ENCODE measurements around the gene DRC7. TPM values are rescaled to one million over a fixed set of nuclear protein-coding genes. Genes with fewer than 3 reads are reported as not detected.

Gene DRC7
- total RNA-seq, 1 experiment from 2014 or later, result not detected

DNA sequence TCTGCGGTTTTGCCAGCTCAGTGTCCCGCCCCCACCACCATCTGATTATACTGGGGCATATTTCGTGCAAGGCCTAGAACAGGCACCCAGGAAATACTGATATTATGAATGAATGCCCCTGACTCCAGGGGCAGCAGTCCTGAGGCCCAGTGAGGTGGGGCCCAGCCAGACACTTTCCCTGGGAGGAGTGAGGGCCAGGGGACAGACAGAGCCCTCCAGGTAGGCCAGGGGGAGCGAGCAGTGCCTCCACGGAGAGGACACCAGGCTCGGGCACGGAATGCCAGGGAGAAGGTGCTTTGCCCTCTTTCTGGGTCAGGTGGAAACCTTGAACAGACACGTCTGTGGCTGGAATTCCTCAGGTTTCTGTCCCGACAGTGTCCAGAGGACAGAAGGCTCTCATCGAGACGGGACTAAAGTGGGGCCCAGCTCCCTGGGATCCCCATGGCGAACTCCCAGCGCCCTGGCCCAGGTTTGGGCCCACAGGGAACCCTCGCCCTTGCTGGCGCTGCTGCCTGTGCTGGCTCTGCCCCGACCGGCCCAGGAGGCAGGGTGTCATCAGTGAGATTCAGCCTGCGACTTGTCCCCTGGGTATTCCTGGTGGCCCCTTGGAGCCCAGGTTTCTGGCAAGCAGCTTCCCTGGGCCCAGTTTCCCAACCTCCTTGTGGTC, 45.3 kb downstream of the DRC7 start:
- ATAC-seq (no peak), DNase-seq (ENCODE audit: low read depth, low spot score) (no peak)
- ChIA-PET POLR2A (no interaction called here), CTCF (interaction anchor here (1.5 kb wide), 1 partner anchor 149 kb away, joined by 3 read pairs; no protein-coding TSS in a partner anchor)
- BruUV-seq (replicated peaks), result no TSS peak
- no peaks in the 10 kb centered on the region; the same call in 1 of the 2 replicates for H3K36me3 ChIP-seq (ENCODE audit: control insufficient read depth, insufficient read depth, low read length)
- no peaks in the 10 kb centered on the region for H3K9me3 ChIP-seq (ENCODE audit: control insufficient read depth, insufficient read depth, low read depth, low read length)
- in situ Hi-C loops (cut with HindIII; ENCODE audit: low pct_unique_long_range_greater_than_20kb, low sequenced_read_pairs) (no loop called here), intact Hi-C loops (cut with micrococcal nuclease; ENCODE audit: unreplicated experiment) (loop anchor here (5.0 kb wide), 1 partner anchor 148 kb away; no protein-coding TSS in a partner anchor)
- TF ChIP-seq, protein P1, sequence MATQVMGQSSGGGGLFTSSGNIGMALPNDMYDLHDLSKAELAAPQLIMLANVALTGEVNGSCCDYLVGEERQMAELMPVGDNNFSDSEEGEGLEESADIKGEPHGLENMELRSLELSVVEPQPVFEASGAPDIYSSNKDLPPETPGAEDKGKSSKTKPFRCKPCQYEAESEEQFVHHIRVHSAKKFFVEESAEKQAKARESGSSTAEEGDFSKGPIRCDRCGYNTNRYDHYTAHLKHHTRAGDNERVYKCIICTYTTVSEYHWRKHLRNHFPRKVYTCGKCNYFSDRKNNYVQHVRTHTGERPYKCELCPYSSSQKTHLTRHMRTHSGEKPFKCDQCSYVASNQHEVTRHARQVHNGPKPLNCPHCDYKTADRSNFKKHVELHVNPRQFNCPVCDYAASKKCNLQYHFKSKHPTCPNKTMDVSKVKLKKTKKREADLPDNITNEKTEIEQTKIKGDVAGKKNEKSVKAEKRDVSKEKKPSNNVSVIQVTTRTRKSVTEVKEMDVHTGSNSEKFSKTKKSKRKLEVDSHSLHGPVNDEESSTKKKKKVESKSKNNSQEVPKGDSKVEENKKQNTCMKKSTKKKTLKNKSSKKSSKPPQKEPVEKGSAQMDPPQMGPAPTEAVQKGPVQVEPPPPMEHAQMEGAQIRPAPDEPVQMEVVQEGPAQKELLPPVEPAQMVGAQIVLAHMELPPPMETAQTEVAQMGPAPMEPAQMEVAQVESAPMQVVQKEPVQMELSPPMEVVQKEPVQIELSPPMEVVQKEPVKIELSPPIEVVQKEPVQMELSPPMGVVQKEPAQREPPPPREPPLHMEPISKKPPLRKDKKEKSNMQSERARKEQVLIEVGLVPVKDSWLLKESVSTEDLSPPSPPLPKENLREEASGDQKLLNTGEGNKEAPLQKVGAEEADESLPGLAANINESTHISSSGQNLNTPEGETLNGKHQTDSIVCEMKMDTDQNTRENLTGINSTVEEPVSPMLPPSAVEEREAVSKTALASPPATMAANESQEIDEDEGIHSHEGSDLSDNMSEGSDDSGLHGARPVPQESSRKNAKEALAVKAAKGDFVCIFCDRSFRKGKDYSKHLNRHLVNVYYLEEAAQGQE (IDR thresholded peaks at IDR 0.05; ENCODE audit: insufficient read depth in 1 of 2, low read depth in 2 of 2, low read length in 1 of 2), result no peak
- no peak for TF ChIP-seq SIN3A (IDR thresholded peaks at IDR 0.05; ENCODE audit: borderline replicate concordance, insufficient read depth, low read depth, low read length)
- TF ChIP-seq CTCF (IDR thresholded peaks at IDR 0.05), result no peak
- no peak for TF ChIP-seq POLR2AphosphoS5 (IDR thresholded peaks at IDR 0.05; ENCODE audit: low read depth, low read length)
- TF ChIP-seq TCF7L2 (IDR thresholded peaks at IDR 0.05; ENCODE audit: low read depth, low read length), result no peak
- H3K27ac ChIP-seq (ENCODE audit: low read length), result no peak overlapping the region
- no peaks in the 10 kb centered on the region for H3K27me3 ChIP-seq (ENCODE audit: control insufficient read depth, insufficient read depth, low read length)
- peaks cover 4% of the 10 kb centered on the region for H3K4me1 ChIP-seq (ENCODE audit: control insufficient read depth, insufficient read depth, low read length)
- no peak overlapping the region for H3K4me3 ChIP-seq (ENCODE audit: low read depth in 2 of 2, low read length in 2 of 2)

DNA sequence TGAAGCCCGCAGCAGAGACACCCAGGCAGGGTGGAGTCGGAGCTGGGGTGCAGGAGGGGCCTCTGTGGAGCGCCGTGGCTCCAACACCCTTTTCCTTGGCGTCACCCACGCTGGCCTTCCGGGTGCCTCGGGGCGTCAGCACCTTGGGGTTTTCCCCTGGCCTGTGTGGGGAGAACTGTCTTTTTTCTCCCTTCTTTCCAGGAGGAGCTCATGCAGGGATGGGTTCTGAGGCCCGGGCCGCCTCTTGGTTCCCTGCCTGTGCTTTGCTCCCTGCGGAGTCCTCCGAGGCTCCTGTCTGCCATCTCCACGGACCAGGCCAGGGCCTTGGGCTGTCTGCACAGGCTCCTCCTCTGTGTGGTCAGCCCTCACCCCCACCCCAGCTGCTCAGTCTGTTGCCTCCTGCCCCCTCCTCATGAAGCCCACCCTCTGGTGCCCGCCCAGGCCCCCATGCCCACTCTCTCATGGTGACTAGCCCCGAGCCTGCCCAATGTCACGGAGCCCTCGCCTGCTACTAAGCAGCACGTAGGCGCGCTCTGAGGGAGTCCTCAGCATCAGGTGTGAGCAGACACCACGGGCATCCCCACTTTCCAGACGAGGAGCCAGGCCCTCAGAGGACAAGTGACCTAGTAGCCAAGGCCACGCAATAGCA, 45.9 kb downstream of the DRC7 start:
- Histone ChIP-seq H3K4me3 (ENCODE audit: low read depth in 2 of 2, low read length in 2 of 2) (no peak overlapping the region), H3K27me3 (ENCODE audit: control insufficient read depth, insufficient read depth, low read length) (no peaks in the 10 kb centered on the region), H3K36me3 (ENCODE audit: control insufficient read depth, insufficient read depth, low read length) (no peaks in the 10 kb centered on the region; the same call in 1 of the 2 replicates), H3K9me3 (ENCODE audit: control insufficient read depth, insufficient read depth, low read depth, low read length) (no peaks in the 10 kb centered on the region), H3K4me1 (ENCODE audit: control insufficient read depth, insufficient read depth, low read length) (peaks cover 4% of the 10 kb centered on the region), H3K27ac (ENCODE audit: low read length) (no peak overlapping the region)
- BruUV-seq (replicated peaks), result no TSS peak
- no peak for DNase-seq (ENCODE audit: low read depth, low spot score)
- CTCF ChIA-PET, result no interaction called here
- POLR2A ChIA-PET, result no interaction called here
- no peak for TF ChIP-seq POLR2AphosphoS5 (IDR thresholded peaks at IDR 0.05; ENCODE audit: low read depth, low read length)
- TF ChIP-seq, protein P1 (IDR thresholded peaks at IDR 0.05; ENCODE audit: insufficient read depth in 1 of 2, low read depth in 2 of 2, low read length in 1 of 2), result no peak
- no peak for TF ChIP-seq CTCF (IDR thresholded peaks at IDR 0.05)
- TF ChIP-seq TCF7L2 (IDR thresholded peaks at IDR 0.05; ENCODE audit: low read depth, low read length), result no peak
- no peak for TF ChIP-seq SIN3A (IDR thresholded peaks at IDR 0.05; ENCODE audit: borderline replicate concordance, insufficient read depth, low read depth, low read length)
- no peak for ATAC-seq
- in situ Hi-C loops (cut with HindIII; ENCODE audit: low pct_unique_long_range_greater_than_20kb, low sequenced_read_pairs), result no loop called here
- intact Hi-C loops (cut with micrococcal nuclease; ENCODE audit: unreplicated experiment), result no loop called here
